ENCODE data around the gene GABPB1. TPM values are rescaled to one million over a fixed set of nuclear protein-coding genes. Genes with fewer than 3 reads are reported as not detected.

The GABPB1 gene
- total RNA-seq, 1 donor from 2014 or later = 77.7 TPM

DNA sequence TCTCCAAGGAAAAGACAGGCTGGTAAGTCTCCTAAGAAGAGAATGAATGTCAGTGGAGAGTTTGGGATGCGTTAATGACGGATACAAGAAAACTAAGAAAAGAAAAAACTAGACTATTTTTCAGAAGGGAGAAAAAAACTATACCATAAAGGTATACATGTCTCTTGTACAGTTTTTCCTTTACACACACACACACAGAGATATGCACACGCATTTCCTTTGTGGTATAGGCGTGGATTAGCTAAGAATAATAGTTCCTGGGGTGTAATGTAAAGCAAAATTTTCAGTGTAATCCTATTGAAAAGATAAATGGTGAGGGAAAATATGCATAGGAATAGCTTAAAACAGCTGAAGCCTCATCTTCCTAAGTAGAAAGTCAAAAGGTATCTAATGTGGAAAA, 36.3 kb downstream of the GABPB1 start:
- no peak overlapping the region for H3K9ac ChIP-seq
- H3K27me3 ChIP-seq = no peaks in the 10 kb centered on the region
- no peaks in the 10 kb centered on the region for H4K20me1 ChIP-seq (ENCODE audit: low read depth)
- no peak overlapping the region for H2AFZ ChIP-seq (replicated peaks)
- peaks cover 35% of the 10 kb centered on the region for H3K79me2 ChIP-seq (ENCODE audit: low read depth)
- Mint-ChIP-seq H3K36me3 (no peaks in the 10 kb centered on the region), H3K27me3 (ENCODE audit: insufficient read depth, low read depth) (peaks cover 2% of the 10 kb centered on the region), H3K27ac (no peak overlapping the region), H3K9me3 (no peaks in the 10 kb centered on the region), H3K4me1 (peaks cover 2% of the 10 kb centered on the region), H3K4me3 (no peak overlapping the region)
- no peaks in the 10 kb centered on the region for H3K4me1 ChIP-seq
- H3K27ac ChIP-seq = peak overlapping the region; percentile 3
- no peak overlapping the region for H3K4me2 ChIP-seq
- DNase-seq (ENCODE audit: low spot score) = no peak
- no peaks in the 10 kb centered on the region for H3F3A ChIP-seq (ENCODE audit: low read depth)
- TF ChIP-seq EZH2 (IDR thresholded peaks at IDR 0.05) = no peak
- TF ChIP-seq EZH2phosphoT487 (IDR thresholded peaks at IDR 0.05) = no peak
- TF ChIP-seq, protein P1, sequence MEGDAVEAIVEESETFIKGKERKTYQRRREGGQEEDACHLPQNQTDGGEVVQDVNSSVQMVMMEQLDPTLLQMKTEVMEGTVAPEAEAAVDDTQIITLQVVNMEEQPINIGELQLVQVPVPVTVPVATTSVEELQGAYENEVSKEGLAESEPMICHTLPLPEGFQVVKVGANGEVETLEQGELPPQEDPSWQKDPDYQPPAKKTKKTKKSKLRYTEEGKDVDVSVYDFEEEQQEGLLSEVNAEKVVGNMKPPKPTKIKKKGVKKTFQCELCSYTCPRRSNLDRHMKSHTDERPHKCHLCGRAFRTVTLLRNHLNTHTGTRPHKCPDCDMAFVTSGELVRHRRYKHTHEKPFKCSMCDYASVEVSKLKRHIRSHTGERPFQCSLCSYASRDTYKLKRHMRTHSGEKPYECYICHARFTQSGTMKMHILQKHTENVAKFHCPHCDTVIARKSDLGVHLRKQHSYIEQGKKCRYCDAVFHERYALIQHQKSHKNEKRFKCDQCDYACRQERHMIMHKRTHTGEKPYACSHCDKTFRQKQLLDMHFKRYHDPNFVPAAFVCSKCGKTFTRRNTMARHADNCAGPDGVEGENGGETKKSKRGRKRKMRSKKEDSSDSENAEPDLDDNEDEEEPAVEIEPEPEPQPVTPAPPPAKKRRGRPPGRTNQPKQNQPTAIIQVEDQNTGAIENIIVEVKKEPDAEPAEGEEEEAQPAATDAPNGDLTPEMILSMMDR (IDR thresholded peaks at IDR 0.05) = no peak
- H3K9me3 ChIP-seq (ENCODE audit: low read depth) = no peaks in the 10 kb centered on the region
- H3K4me3 ChIP-seq = no peak overlapping the region
- no peaks in the 10 kb centered on the region for H3K36me3 ChIP-seq

DNA sequence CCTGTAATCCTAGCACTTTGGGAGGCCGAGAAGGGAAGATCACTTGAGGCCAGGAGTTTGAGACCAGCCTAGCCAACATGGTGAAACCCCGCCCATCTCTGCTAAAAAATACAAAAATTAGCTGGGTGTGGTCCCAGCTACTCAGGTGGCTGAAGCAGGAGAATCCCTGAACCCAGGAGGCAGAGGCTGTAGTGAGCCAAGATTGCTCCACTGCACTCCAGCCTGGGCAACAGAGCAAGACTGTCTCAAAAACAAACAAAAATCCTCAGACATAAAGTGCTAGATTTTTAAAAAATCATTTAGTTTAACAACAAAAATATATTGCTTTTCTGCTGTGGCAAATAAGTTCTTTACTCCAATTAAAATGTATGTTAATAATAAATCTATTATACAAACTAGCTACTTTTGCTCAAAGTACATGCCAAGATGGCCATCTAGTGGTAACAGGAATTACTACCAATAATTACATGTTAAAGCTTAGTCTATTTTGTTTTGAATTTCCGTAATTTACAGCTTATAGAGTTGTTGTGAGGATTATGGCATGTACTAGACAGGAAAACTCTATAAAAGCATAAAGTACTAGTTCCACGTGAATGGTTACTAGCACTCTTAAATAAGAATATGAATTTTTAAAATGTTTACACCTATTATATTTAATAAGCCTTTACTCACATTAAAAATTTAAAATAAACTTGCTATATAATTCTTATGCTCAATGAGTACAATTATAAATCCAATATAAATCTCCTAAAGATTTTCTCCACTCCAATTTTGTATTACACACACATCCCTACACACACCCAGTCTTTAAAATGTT, 39.0 kb downstream of the GABPB1 start:
- Histone ChIP-seq H3K4me3 (no peak overlapping the region), H4K20me1 (ENCODE audit: low read depth) (no peaks in the 10 kb centered on the region), H3K4me1 (no peaks in the 10 kb centered on the region), H3K79me2 (ENCODE audit: low read depth) (peaks cover 47% of the 10 kb centered on the region), H3K4me2 (no peak overlapping the region), H3K27ac (no peak overlapping the region), H3K9me3 (ENCODE audit: low read depth) (no peaks in the 10 kb centered on the region), H3K36me3 (no peaks in the 10 kb centered on the region), H3K27me3 (no peaks in the 10 kb centered on the region), H3F3A (ENCODE audit: low read depth) (no peaks in the 10 kb centered on the region), H3K9ac (no peak overlapping the region), H2AFZ (replicated peaks) (no peak overlapping the region)
- Mint-ChIP-seq H3K36me3 (no peaks in the 10 kb centered on the region), H3K27ac (no peak overlapping the region), H3K9me3 (no peaks in the 10 kb centered on the region), H3K27me3 (ENCODE audit: insufficient read depth, low read depth) (peaks cover 2% of the 10 kb centered on the region), H3K4me1 (peaks cover 2% of the 10 kb centered on the region), H3K4me3 (no peak overlapping the region)
- DNase-seq (ENCODE audit: low spot score) = peak; percentile 54
- TF ChIP-seq EZH2 (IDR thresholded peaks at IDR 0.05) = no peak
- TF ChIP-seq, protein P1 (IDR thresholded peaks at IDR 0.05) = peak; percentile 85
- no peak for TF ChIP-seq EZH2phosphoT487 (IDR thresholded peaks at IDR 0.05)

DNA sequence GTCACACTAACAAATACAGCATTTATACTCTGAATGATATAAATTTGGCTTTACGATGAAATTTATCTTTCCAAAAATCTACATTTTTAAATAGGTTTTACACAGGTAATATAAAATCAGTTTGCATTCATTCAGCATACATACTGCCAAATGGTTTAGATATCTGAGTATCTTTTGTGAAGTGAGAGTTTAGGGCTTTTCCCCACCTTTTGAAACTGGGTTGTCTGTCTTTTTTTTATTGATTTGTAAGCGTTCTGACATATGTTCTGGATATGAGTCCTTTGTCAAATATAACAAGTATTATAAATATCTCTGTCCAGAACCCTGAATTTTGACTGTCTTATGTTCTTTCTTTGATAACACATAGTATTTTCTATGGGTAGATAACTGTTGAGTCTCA, 42.4 kb downstream of the GABPB1 start:
- H3K9me3 ChIP-seq (ENCODE audit: low read depth) = peaks cover 5% of the 10 kb centered on the region
- peaks cover 8% of the 10 kb centered on the region for H3K9me3 Mint-ChIP-seq
- no peak for TF ChIP-seq EZH2phosphoT487 (IDR thresholded peaks at IDR 0.05)
- TF ChIP-seq, protein P1 (IDR thresholded peaks at IDR 0.05) = no peak
- TF ChIP-seq EZH2 (IDR thresholded peaks at IDR 0.05) = no peak
- no peak overlapping the region for H3K27ac Mint-ChIP-seq
- no peak overlapping the region for H2AFZ ChIP-seq (replicated peaks)
- H3K4me3 ChIP-seq = no peak overlapping the region
- H3K4me3 Mint-ChIP-seq = no peak overlapping the region
- H3F3A ChIP-seq (ENCODE audit: low read depth) = no peaks in the 10 kb centered on the region
- H3K79me2 ChIP-seq (ENCODE audit: low read depth) = peaks cover 38% of the 10 kb centered on the region
- H3K4me1 Mint-ChIP-seq = no peaks in the 10 kb centered on the region
- peaks cover 2% of the 10 kb centered on the region for H3K27me3 Mint-ChIP-seq (ENCODE audit: insufficient read depth, low read depth)
- H3K4me1 ChIP-seq = no peaks in the 10 kb centered on the region
- H3K9ac ChIP-seq = no peak overlapping the region
- H3K27me3 ChIP-seq = no peaks in the 10 kb centered on the region
- H4K20me1 ChIP-seq (ENCODE audit: low read depth) = no peaks in the 10 kb centered on the region
- H3K36me3 ChIP-seq = no peaks in the 10 kb centered on the region
- peaks cover 16% of the 10 kb centered on the region for H3K36me3 Mint-ChIP-seq
- no peak overlapping the region for H3K27ac ChIP-seq
- DNase-seq (ENCODE audit: low spot score) = no peak
- no peak overlapping the region for H3K4me2 ChIP-seq
